ENCODE data around the gene GLI3.
A peak's percentile ranks its signal among the peaks of the same experiment; 100 is the strongest.

The GLI3 gene

GRCh38 chr7:42253316-42253715 lies 16.3 kb upstream of the GLI3 start:
- H3K4me3 ChIP-seq (ENCODE audit: low read depth, low read length) = no peak overlapping the region
- CTCF ChIA-PET = interaction anchor here (1.5 kb wide), 1 partner anchor 9 kb away, joined by 6 read pairs; no protein-coding TSS in a partner anchor
- POLR2A ChIA-PET = no interaction called here
- no peak for TF ChIP-seq CTCF (IDR thresholded peaks at IDR 0.05; ENCODE audit: insufficient read depth, low read length, missing control alignments)
- no peak for DNase-seq (ENCODE audit: low read depth, low spot score)

GRCh38 chr7:42250411-42250810 lies 13.4 kb upstream of the GLI3 start:
- CTCF ChIA-PET = interaction anchor here (0.7 kb wide), 1 partner anchor 108 kb away, joined by 3 read pairs; no protein-coding TSS in a partner anchor
- POLR2A ChIA-PET = no interaction called here

GRCh38 chr7:42248579-42248978 lies 11.6 kb upstream of the GLI3 start:
- DNase-seq (ENCODE audit: low read depth, low spot score) = no peak
- H3K4me3 ChIP-seq (ENCODE audit: low read depth, low read length) = no peak overlapping the region
- POLR2A ChIA-PET = no interaction called here
- CTCF ChIA-PET = interaction anchor here (1.2 kb wide), 1 partner anchor 25 kb away, joined by 3 read pairs; no protein-coding TSS in a partner anchor
- no peak for TF ChIP-seq CTCF (IDR thresholded peaks at IDR 0.05; ENCODE audit: insufficient read depth, low read length, missing control alignments)

More at GRCh38 chr7:42250411-42250810, 13.4 kb upstream of the GLI3 start:
- DNase-seq (ENCODE audit: low read depth, low spot score) = no peak
- no peak overlapping the region for H3K4me3 ChIP-seq (ENCODE audit: low read depth, low read length)
- TF ChIP-seq CTCF (IDR thresholded peaks at IDR 0.05; ENCODE audit: insufficient read depth, low read length, missing control alignments) = no peak

- no peak overlapping the region for H3K4me3 ChIP-seq (ENCODE audit: low read depth, low read length)
- no peak for DNase-seq (ENCODE audit: low read depth, low spot score)
- ChIA-PET POLR2A (interaction anchor here (0.6 kb wide), 1 partner anchor 104 kb away, joined by 3 read pairs; no protein-coding TSS in a partner anchor), CTCF (interaction anchor here (4.1 kb wide), 1 partner anchor 269 kb away, joined by 38 read pairs; no protein-coding TSS in a partner anchor)
- peak; percentile 32 for TF ChIP-seq CTCF (IDR thresholded peaks at IDR 0.05; ENCODE audit: insufficient read depth, low read length, missing control alignments)
These were observed 10.3 kb upstream of the GLI3 start for GRCh38 chr7:42247301-42247700.

- ChIA-PET POLR2A (interaction anchor here (1.4 kb wide), 1 partner anchor 11 kb away, joined by 5 read pairs; no protein-coding TSS in a partner anchor), CTCF (interaction anchor here (4.1 kb wide), 1 partner anchor 267 kb away, joined by 38 read pairs; no protein-coding TSS in a partner anchor)
- DNase-seq (ENCODE audit: low read depth, low spot score) = no peak
- no peak for TF ChIP-seq CTCF (IDR thresholded peaks at IDR 0.05; ENCODE audit: insufficient read depth, low read length, missing control alignments)
- no peak overlapping the region for H3K4me3 ChIP-seq (ENCODE audit: low read depth, low read length)
These were observed 7.8 kb upstream of the GLI3 start for GRCh38 chr7:42244828-42245227.

DNA sequence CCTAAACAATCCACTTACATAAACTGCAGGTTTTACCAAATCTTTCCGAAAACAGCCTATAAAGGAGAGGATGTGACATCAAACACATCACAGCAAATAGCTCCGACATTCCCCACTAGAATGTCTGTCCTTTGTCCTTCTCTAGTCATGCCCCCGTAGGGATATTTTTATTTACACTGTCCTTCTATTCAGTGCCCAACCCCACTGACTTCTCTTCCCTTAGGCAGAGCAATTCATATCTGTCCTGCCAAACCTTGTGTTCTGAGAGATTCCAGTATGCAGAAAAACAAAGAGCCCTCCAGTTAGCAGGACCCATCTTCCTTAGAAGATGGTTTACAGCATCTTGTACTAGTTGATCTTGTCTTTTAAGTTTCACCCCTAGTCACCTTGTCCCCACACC lies 5.4 kb upstream of the GLI3 start:
- CTCF ChIA-PET = no interaction called here
- DNase-seq (ENCODE audit: low read depth, low spot score) = no peak
- TF ChIP-seq CTCF (IDR thresholded peaks at IDR 0.05; ENCODE audit: insufficient read depth, low read length, missing control alignments) = no peak
- POLR2A ChIA-PET = no interaction called here
- no peak overlapping the region for H3K4me3 ChIP-seq (ENCODE audit: low read depth, low read length)
